SK-N-SH (cell line): ENCODE results near the gene AKAP12. TPM values are rescaled to one million over a fixed set of nuclear protein-coding genes. Genes with fewer than 3 reads are reported as not detected.

Experiments used
- CTCF ChIA-PET: fragments of 300-600, 350-600 bp; formaldehyde crosslinking; extraction: SDS; loops from one replicate; lab custom pipeline; 2021; lab: Yijun Ruan, JAX
- POLR2A ChIA-PET: fragments of 350-600 bp; sonication (Branson Sonifier 250); formaldehyde crosslinking; extraction: SDS; loops from one replicate; lab custom pipeline; 2020; ENCODE audit warnings: antibody characterized with exemption, inconsistent platforms; lab: Yijun Ruan, JAX
- DNase-seq: peaks from one replicate; pipeline ENCODE4 v3.0.0; 2012
- H2AFZ ChIP-seq: fragments of 200-600 bp; sonication (generic); 2 replicates; pipeline ENCODE4 v1.8.1; 2016; ENCODE audit warnings: antibody characterized with exemption, mild to moderate bottlenecking, low read depth
- H3F3A ChIP-seq: fragments of 200-600 bp; sonication (generic); replicated peaks from 2 replicates; pipeline ENCODE3; 2016; ENCODE audit warnings: antibody characterized with exemption, mild to moderate bottlenecking; ENCODE audit not compliant: insufficient read depth
- H3K27ac ChIP-seq, 2 experiments: fragments of 200-500 bp in 1 of 2; fragments of 200-600 bp in 1 of 2; sonication (Bioruptor generic) in 1 of 2; sonication (generic), shearing (Covaris generic) in 1 of 2; 2 replicates each; pipeline versions ENCODE4 v1.5.1 to v1.6.1; 2014 to 2016; ENCODE audit warnings: low read depth in 2 of 2, inconsistent platforms in 1 of 2, low read length in 1 of 2, mild to moderate bottlenecking in 1 of 2, mixed read lengths in 1 of 2
- H3K27me3 ChIP-seq: fragments of 200-600 bp; sonication (generic), shearing (Covaris generic); 2 replicates; pipeline ENCODE4 v1.6.1; 2016; ENCODE audit warnings: mixed run types; ENCODE audit not compliant: insufficient read depth
- H3K36me3 ChIP-seq, 2 experiments: fragments of 200-500 bp in 1 of 2; fragments of 200-600 bp in 1 of 2; sonication (Bioruptor generic) in 1 of 2; sonication (generic) in 1 of 2; replicated peaks in 1 of 2; 2 replicates each; pipeline versions ENCODE3 to v1.5.1; 2014 to 2016; ENCODE audit warnings: low read length in 1 of 2, mild to moderate bottlenecking in 1 of 2; ENCODE audit not compliant: insufficient read depth in 2 of 2, control insufficient read depth in 1 of 2
- H3K4me1 ChIP-seq, 2 experiments: fragments of 200-500 bp in 1 of 2; fragments of 200-600 bp in 1 of 2; sonication (Bioruptor generic) in 1 of 2; sonication (generic), shearing (Covaris generic) in 1 of 2; 2 replicates each; pipeline versions ENCODE4 v1.5.1 to v1.6.1; 2014 to 2016; ENCODE audit warnings: low read depth in 1 of 2, low read length in 1 of 2, mixed run types in 1 of 2; ENCODE audit not compliant: insufficient read depth in 2 of 2, control insufficient read depth in 1 of 2
- H3K4me2 ChIP-seq: fragments of 200-600 bp; sonication (generic), shearing (Covaris generic); 2 replicates; pipeline ENCODE4 v1.6.1; 2017; ENCODE audit warnings: mixed run types
- H3K4me3 ChIP-seq, 2 experiments: fragments of 200-500 bp in 1 of 2; fragments of 200-600 bp in 1 of 2; sonication (Bioruptor generic) in 1 of 2; sonication (generic), shearing (Covaris generic) in 1 of 2; 2 replicates each; pipeline versions ENCODE4 v1.5.1 to v1.8.1; 2014 to 2016; ENCODE audit warnings: low read depth in 2 of 2, inconsistent platforms in 1 of 2, low read length in 1 of 2, mild to moderate bottlenecking in 1 of 2, mixed read lengths in 1 of 2, moderate library complexity in 1 of 2
- H3K79me2 ChIP-seq: fragments of 200-600 bp; sonication (generic); 2 replicates; pipeline ENCODE4 v1.8.1; 2017; ENCODE audit warnings: mild to moderate bottlenecking; ENCODE audit not compliant: insufficient read depth
- H3K9ac ChIP-seq: fragments of 200-600 bp; sonication (generic); 2 replicates; pipeline ENCODE4 v1.6.1; 2017; ENCODE audit warnings: mixed run types
- H3K9me2 ChIP-seq: fragments of 200-600 bp; sonication (generic); 2 replicates; pipeline ENCODE4 v1.6.1; 2017; ENCODE audit warnings: mixed run types
- H3K9me3 ChIP-seq: fragments of 200-600 bp; sonication (generic); 2 replicates; pipeline ENCODE4 v1.6.1; 2017; ENCODE audit warnings: mixed run types, mild to moderate bottlenecking, moderate library complexity
- H4K20me1 ChIP-seq: fragments of 200-600 bp; sonication (generic); 2 replicates; pipeline ENCODE4 v1.6.1; 2017; ENCODE audit warnings: mild to moderate bottlenecking, mixed run types; ENCODE audit not compliant: insufficient read depth
- CHD2 ChIP-seq: fragments of 150-350 bp; IDR thresholded peaks from 2 replicates; pipeline ENCODE4 v1.6.1; 2018; ENCODE audit warnings: low read length; ENCODE audit not compliant: partially characterized antibody
- EP300 ChIP-seq, 2 experiments: IDR thresholded peaks; 2 replicates each; pipeline versions ENCODE4 v1.4.0 to v1.6.1; 2012; ENCODE audit warnings: borderline replicate concordance in 1 of 2, low read depth in 1 of 2, low read length in 1 of 2
- EZH2phosphoT487 ChIP-seq: fragments of 200-600 bp; sonication (generic); IDR thresholded peaks from 2 replicates; pipeline ENCODE4 v1.6.1; 2017; ENCODE audit warnings: low read depth, mixed run types, mild to moderate bottlenecking, antibody characterized with exemption, moderate library complexity, borderline replicate concordance
- FOSL2 ChIP-seq: IDR thresholded peaks from 2 replicates; pipeline ENCODE4 v1.4.0; 2012; ENCODE audit warnings: low read depth, mild to moderate bottlenecking, moderate library complexity, borderline replicate concordance
- FOXJ3 ChIP-seq: sonication (generic); formaldehyde crosslinking; IDR thresholded peaks from 2 replicates; pipeline ENCODE4 v1.5.1; 2020; ENCODE audit warnings: mild to moderate bottlenecking, missing genetic modification reagents
- GABPA ChIP-seq: IDR thresholded peaks from 2 replicates; pipeline ENCODE4 v1.4.0; 2012; ENCODE audit warnings: low read depth, mild to moderate bottlenecking
- GATA2 ChIP-seq: sonication (generic); formaldehyde crosslinking; IDR thresholded peaks from 2 replicates; pipeline ENCODE4 v1.5.0; 2020; ENCODE audit warnings: mild to moderate bottlenecking, missing genetic modification reagents
- JUND ChIP-seq: IDR thresholded peaks from 2 replicates; pipeline ENCODE4 v1.4.0; 2012
- MAX ChIP-seq: IDR thresholded peaks from 2 replicates; pipeline ENCODE4 v1.4.0; 2012; ENCODE audit warnings: low read depth
- NFIC ChIP-seq: IDR thresholded peaks from 2 replicates; pipeline ENCODE4 v1.4.0; 2012; ENCODE audit warnings: borderline replicate concordance
- NRF1 ChIP-seq: IDR thresholded peaks from 2 replicates; pipeline ENCODE4 v1.6.1; 2012; ENCODE audit warnings: low read depth, mild to moderate bottlenecking, low read length
- POLR2AphosphoS5 ChIP-seq: IDR thresholded peaks from 2 replicates; pipeline ENCODE4 v1.6.1; 2012; ENCODE audit warnings: low read depth, low read length
- RAD21 ChIP-seq: IDR thresholded peaks from 2 replicates; pipeline ENCODE4 v1.6.1; 2012; ENCODE audit warnings: mild to moderate bottlenecking, low read length
- RCOR1 ChIP-seq: fragments of 150-350 bp; IDR thresholded peaks from 2 replicates; pipeline ENCODE4 v1.6.1; 2017; ENCODE audit warnings: antibody characterized with exemption, low read length
- RFX5 ChIP-seq: IDR thresholded peaks from 2 replicates; pipeline ENCODE4 v1.6.1; 2012; ENCODE audit warnings: mild to moderate bottlenecking, improper control_type of control experiment, low read length
- RXRA ChIP-seq: IDR thresholded peaks from 2 replicates; pipeline ENCODE4 v1.4.0; 2012; ENCODE audit warnings: low read depth, mild to moderate bottlenecking, borderline replicate concordance
- SMC3 ChIP-seq: IDR thresholded peaks from 2 replicates; pipeline ENCODE4 v1.6.1; 2012; ENCODE audit warnings: low read depth, low read length, improper control_type of control experiment
- TAF1 ChIP-seq: IDR thresholded peaks from 2 replicates; pipeline ENCODE4 v1.6.1; 2012; ENCODE audit warnings: low read depth, mild to moderate bottlenecking, low read length, moderate library complexity, borderline replicate concordance
- TEAD4 ChIP-seq: IDR thresholded peaks from 2 replicates; pipeline ENCODE4 v1.4.0; 2012; ENCODE audit warnings: mild to moderate bottlenecking, borderline replicate concordance; ENCODE audit not compliant: insufficient read depth
- USF1 ChIP-seq: IDR thresholded peaks from 2 replicates; pipeline ENCODE4 v1.4.0; 2012; ENCODE audit warnings: low read depth, borderline replicate concordance
- USF2 ChIP-seq: fragments of 150-350 bp; IDR thresholded peaks from 2 replicates; pipeline ENCODE4 v1.6.1; 2017; ENCODE audit warnings: antibody characterized with exemption, low read length, low read depth, borderline replicate concordance
- YY1 ChIP-seq: IDR thresholded peaks from 2 replicates; pipeline ENCODE4 v1.4.0; 2012; ENCODE audit warnings: low read depth, mild to moderate bottlenecking
- WGBS: methylation state at CpG from one replicate; pipeline ENCODE4 v1.1.6; 2017; ENCODE audit warnings: low lambda C conversion rate; 5-methylcytosine and 5-hydroxymethylcytosine counted together
- polyA plus RNA-seq, 3 experiments: library from polyadenylated mRNA; depleted of rRNA; stranded (reverse); fragments of >200 nt; gene quantifications; 2 replicates each; pipeline ENCODE4 v1.2.3, GENCODE V29; 2012
- TF ChIP-seq, protein P1 (sequence below): fragments of 150-350 bp; IDR thresholded peaks from 2 replicates; pipeline ENCODE4 v1.6.1; 2016; ENCODE audit warnings: mild to moderate bottlenecking, low read depth, low read length
- TF ChIP-seq, protein P2 (sequence below): fragments of 200-600 bp; sonication (generic); IDR thresholded peaks from 2 replicates; pipeline ENCODE4 v1.6.1; 2017; ENCODE audit warnings: antibody characterized with exemption, mild to moderate bottlenecking, moderate library complexity

The AKAP12 gene
- polyA plus RNA-seq, 1 of the 3 experiments (the other 2 are of a cell fraction), result 46.5 TPM

DNA sequence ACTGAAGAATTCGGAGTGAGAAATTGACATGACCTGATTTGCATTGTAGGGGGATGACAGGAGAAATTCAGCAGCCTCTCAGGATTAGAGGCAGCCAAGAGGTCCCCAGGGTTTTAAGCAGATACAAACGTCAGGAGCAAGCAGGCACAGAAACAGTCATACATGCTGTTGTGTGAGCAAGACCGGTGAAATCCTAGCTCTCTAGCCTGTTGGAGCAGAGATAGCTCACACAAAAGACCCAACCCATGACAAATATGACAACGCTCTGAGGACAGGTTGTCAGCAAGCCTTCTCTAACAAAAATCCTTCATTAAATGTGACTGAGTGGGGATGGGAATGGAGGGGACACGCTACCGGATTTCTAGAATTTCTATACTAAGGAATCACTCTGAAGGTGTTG is 23.0 kb upstream of the AKAP12 start:
- 86% methylated on average over 6 of the region's 6 CpGs for WGBS
- Histone ChIP-seq H3K9ac (no peak overlapping the region), H3K4me2 (no peak overlapping the region), H3K79me2 (no peaks in the 10 kb centered on the region), H3K9me2 (no peaks in the 10 kb centered on the region), H3F3A (no peaks in the 10 kb centered on the region), H3K36me3 (no peaks in the 10 kb centered on the region), H4K20me1 (no peaks in the 10 kb centered on the region), H3K4me1 (no peaks in the 10 kb centered on the region), H2AFZ (no peak overlapping the region), H3K27ac (no peak overlapping the region), H3K27me3 (no peaks in the 10 kb centered on the region), H3K4me3 (no peak overlapping the region), H3K9me3 (no peaks in the 10 kb centered on the region)
- TF ChIP-seq RAD21 (no peak), YY1 (no peak), NRF1 (no peak), GATA2 (CRISPR knock-in tag) (no peak), GABPA (no peak), TAF1 (no peak), FOXJ3 (CRISPR knock-in tag) (no peak)
- POLR2A ChIA-PET, result no interaction called here
- DNase-seq, result no peak
- CTCF ChIA-PET, result no interaction called here

- Histone ChIP-seq H3K27ac (no peak overlapping the region), H3K79me2 (no peaks in the 10 kb centered on the region), H3K9ac (no peak overlapping the region), H2AFZ (no peak overlapping the region), H4K20me1 (no peaks in the 10 kb centered on the region), H3K9me3 (no peaks in the 10 kb centered on the region), H3K36me3 (no peaks in the 10 kb centered on the region), H3K4me2 (no peak overlapping the region), H3F3A (no peaks in the 10 kb centered on the region), H3K9me2 (no peaks in the 10 kb centered on the region), H3K4me3 (no peak overlapping the region), H3K27me3 (no peaks in the 10 kb centered on the region), H3K4me1 (no peaks in the 10 kb centered on the region)
- no peak for DNase-seq
- ChIA-PET CTCF (no interaction called here), POLR2A (no interaction called here)
- no peak for TF ChIP-seq GATA2 (CRISPR knock-in tag)
- no peak for TF ChIP-seq TEAD4
- TF ChIP-seq EP300 (IDR thresholded peaks at IDR 0.05; ENCODE audit: borderline replicate concordance in 1 of 2, low read depth in 1 of 2, low read length in 1 of 2), result no peak
- TF ChIP-seq FOSL2, result no peak
- no peak for TF ChIP-seq NRF1
- no peak for TF ChIP-seq NFIC
- no peak for TF ChIP-seq RXRA
- no peak for TF ChIP-seq YY1
- TF ChIP-seq POLR2AphosphoS5, result no peak
- TF ChIP-seq MAX, result no peak
- TF ChIP-seq EZH2phosphoT487, result no peak
- no peak for TF ChIP-seq USF2
- TF ChIP-seq SMC3, result no peak
- TF ChIP-seq, protein P1, sequence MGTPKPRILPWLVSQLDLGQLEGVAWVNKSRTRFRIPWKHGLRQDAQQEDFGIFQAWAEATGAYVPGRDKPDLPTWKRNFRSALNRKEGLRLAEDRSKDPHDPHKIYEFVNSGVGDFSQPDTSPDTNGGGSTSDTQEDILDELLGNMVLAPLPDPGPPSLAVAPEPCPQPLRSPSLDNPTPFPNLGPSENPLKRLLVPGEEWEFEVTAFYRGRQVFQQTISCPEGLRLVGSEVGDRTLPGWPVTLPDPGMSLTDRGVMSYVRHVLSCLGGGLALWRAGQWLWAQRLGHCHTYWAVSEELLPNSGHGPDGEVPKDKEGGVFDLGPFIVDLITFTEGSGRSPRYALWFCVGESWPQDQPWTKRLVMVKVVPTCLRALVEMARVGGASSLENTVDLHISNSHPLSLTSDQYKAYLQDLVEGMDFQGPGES, result no peak
- no peak for TF ChIP-seq CHD2
- TF ChIP-seq JUND, result no peak
- TF ChIP-seq, protein P2, sequence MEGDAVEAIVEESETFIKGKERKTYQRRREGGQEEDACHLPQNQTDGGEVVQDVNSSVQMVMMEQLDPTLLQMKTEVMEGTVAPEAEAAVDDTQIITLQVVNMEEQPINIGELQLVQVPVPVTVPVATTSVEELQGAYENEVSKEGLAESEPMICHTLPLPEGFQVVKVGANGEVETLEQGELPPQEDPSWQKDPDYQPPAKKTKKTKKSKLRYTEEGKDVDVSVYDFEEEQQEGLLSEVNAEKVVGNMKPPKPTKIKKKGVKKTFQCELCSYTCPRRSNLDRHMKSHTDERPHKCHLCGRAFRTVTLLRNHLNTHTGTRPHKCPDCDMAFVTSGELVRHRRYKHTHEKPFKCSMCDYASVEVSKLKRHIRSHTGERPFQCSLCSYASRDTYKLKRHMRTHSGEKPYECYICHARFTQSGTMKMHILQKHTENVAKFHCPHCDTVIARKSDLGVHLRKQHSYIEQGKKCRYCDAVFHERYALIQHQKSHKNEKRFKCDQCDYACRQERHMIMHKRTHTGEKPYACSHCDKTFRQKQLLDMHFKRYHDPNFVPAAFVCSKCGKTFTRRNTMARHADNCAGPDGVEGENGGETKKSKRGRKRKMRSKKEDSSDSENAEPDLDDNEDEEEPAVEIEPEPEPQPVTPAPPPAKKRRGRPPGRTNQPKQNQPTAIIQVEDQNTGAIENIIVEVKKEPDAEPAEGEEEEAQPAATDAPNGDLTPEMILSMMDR, result no peak
- no peak for TF ChIP-seq USF1
- no peak for TF ChIP-seq RCOR1
- TF ChIP-seq RFX5, result no peak
- WGBS, result 66% methylated on average over 3 of the region's 3 CpGs
Measured at GRCh38 chr6:151219192-151219591, 20.6 kb upstream of the AKAP12 start.
